Spleen (tissue), 11 donors: ENCODE data around the gene S100A8. TPM values are rescaled to one million over a fixed set of nuclear protein-coding genes. Genes with fewer than 3 reads are reported as not detected.
A peak's percentile ranks its signal among the peaks of the same experiment; 100 is the strongest.

Experiments
- DNase-seq: peaks from one replicate; pipeline ENCODE4 v3.0.0-alpha.2; 2020
- H3K27ac ChIP-seq, 8 donors: fragments of 200-600 bp; sonication (generic) in 7 of 8; 1 replicate in 4 of 8; 2 replicates in 4 of 8; pipeline versions ENCODE4 v1.5.0 to v1.8.0; 2016 to 2021; ENCODE audit warnings: inconsistent platforms in 4 of 8, mild to moderate bottlenecking in 4 of 8, moderate library complexity in 1 of 8
- H3K27me3 ChIP-seq, 7 donors: fragments of 200-600 bp; sonication (generic) in 6 of 7; replicated peaks in 1 of 7; 1 replicate in 4 of 7; 2 replicates in 3 of 7; pipeline versions ENCODE4 v1.5.0 to v1.8.0; 2016 to 2021; ENCODE audit warnings: inconsistent platforms in 3 of 7, mild to moderate bottlenecking in 1 of 7
- H3K36me3 ChIP-seq, 6 donors: fragments of 200-600 bp; sonication (generic) in 5 of 6; 1 replicate in 4 of 6; 2 replicates in 2 of 6; pipeline versions ENCODE4 v1.5.0 to v1.8.0; 2016 to 2021; ENCODE audit warnings: inconsistent platforms in 2 of 6
- H3K4me1 ChIP-seq, 6 donors: fragments of 200-600 bp; sonication (generic) in 5 of 6; 1 replicate in 3 of 6; 2 replicates in 3 of 6; pipeline versions ENCODE4 v1.5.0 to v1.8.0; 2016 to 2021; ENCODE audit warnings: inconsistent platforms in 3 of 6
- H3K4me3 ChIP-seq, 8 donors: fragments of 200-600 bp; sonication (generic) in 7 of 8; 1 replicate in 4 of 8; 2 replicates in 4 of 8; pipeline versions ENCODE4 v1.5.0 to v1.8.0; 2016 to 2021; ENCODE audit warnings: inconsistent platforms in 4 of 8, mild to moderate bottlenecking in 4 of 8, moderate library complexity in 2 of 8
- H3K9me3 ChIP-seq, 8 donors: fragments of 200-600 bp; sonication (generic) in 7 of 8; 1 replicate in 4 of 8; 2 replicates in 4 of 8; pipeline versions ENCODE4 v1.5.0 to v1.8.0; 2016 to 2021; ENCODE audit warnings: inconsistent platforms in 4 of 8
- CTCF ChIP-seq, 11 experiments: fragments of 200-600 bp in 7 of 11; fragments of 450-650 bp in 4 of 11; sonication (generic) in 4 of 11; IDR thresholded peaks in 8 of 11; conservative IDR thresholded peaks in 3 of 11; 1 replicate in 7 of 11; 2 replicates in 4 of 11; pipeline versions ENCODE4 v1.4.0 to v1.8.0; 2016 to 2021; ENCODE audit warnings: antibody characterized with exemption in 11 of 11, inconsistent platforms in 4 of 11, mild to moderate bottlenecking in 1 of 11
- POLR2A ChIP-seq, 3 donors: fragments of 450-650 bp; IDR thresholded peaks; one replicate each; pipeline ENCODE4 v1.5.1; 2017; ENCODE audit warnings: antibody characterized with exemption in 3 of 3, mild to moderate bottlenecking in 1 of 3
- POLR2AphosphoS5 ChIP-seq, 3 donors: sonication (generic); formaldehyde crosslinking; IDR thresholded peaks; one replicate each; pipeline ENCODE4 v1.5.1; 2017; ENCODE audit warnings: antibody characterized with exemption in 3 of 3
- WGBS, 5 donors: extraction: QIAGEN DNeasy Blood & Tissue Kit in 3 of 5; methylation state at CpG; one replicate each; pipeline versions ENCODE4 v1.1.5 to v1.1.7; 2013 to 2018; 5-methylcytosine and 5-hydroxymethylcytosine counted together
- intact Hi-C: fragments of 100-400 bp; cut with DNase I; formaldehyde crosslinking; loops from one replicate; pipeline ENCODE4 v1.15.0; 2023; ENCODE audit warnings: low total_unique reads
- polyA plus RNA-seq, 3 donors: library from polyadenylated mRNA; stranded (reverse); fragments of 200-250 nt; gene quantifications; one replicate each; pipeline ENCODE4 v1.2.1, GENCODE V29; 2013
- total RNA-seq, 7 donors: library from RNA; depleted of rRNA in 3 of 7; stranded (reverse); fragments of >200 nt in 3 of 7; fragmentation: NEBNext Ultra II Directional in 4 of 7; extraction: Animal tissue kit (Norgen Biotek cat#: 25700) in 4 of 7; gene quantifications; one replicate each; pipeline versions ENCODE4 v1.1.0 to v1.2.1, GENCODE V29; 2016 to 2021
- donor health status: healthy with polysubstance abuse.
- donor health status: DM: no; HTN: no; CAD: no; lungs with moderate emphysema.
- donor health status: DM: no; HTN: no; CAD: no.
- donor health status: Bipolar disorder and iron deficiency.
- donor health status: healthy.
- donor health status: DM: no; HTN: no; CAD: no.
- donor health status: DM: yes; HTN: yes; CAD: no.

S100A8 gene
- total and polyA plus RNA-seq, 10 donors = 756 to 7,676 (median 1,458) TPM

DNA sequence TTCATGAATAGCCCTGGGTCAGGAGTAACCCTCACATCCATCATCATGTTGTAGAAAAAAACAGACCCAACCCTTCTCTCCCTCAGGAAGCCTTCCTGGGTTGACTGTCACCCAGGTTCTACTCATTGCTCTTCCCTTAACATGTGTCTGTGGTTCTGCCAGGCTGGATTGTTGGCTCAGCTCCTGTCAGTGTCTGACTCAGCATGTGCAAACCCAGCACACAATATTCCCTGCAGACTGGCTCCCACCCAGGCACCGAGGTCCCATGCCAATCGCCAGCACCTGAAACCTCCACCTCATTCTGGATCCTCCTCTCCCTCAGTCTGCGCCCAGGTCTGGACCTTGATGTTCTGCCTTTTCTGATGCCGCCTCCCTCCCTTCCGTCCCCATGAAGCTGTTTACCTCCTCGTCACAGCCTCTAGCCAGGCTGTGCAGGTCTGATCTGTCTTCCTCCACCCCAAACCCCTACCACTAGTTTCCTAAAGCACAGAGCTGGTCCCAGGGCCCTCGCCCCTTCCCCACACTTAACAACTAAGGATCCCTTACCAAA lies 4.3 kb upstream of the S100A8 start:
- no peak overlapping the region for H3K4me3 ChIP-seq
- no peaks in the 10 kb centered on the region for H3K9me3 ChIP-seq
- 75 to 92% (median 80%) methylated on average over 7 of the region's 7 CpGs for WGBS, 5 donors
- no peak for TF ChIP-seq CTCF (IDR thresholded peaks at IDR 0.05 in 8 of 11, conservative IDR thresholded peaks at IDR 0.05 in 3 of 11)
- no peak for TF ChIP-seq POLR2A (IDR thresholded peaks at IDR 0.05)
- no peak for TF ChIP-seq POLR2AphosphoS5 (IDR thresholded peaks at IDR 0.05)
- intact Hi-C loops = no loop called here
- peaks cover 0 to 23% (median 0%) of the 10 kb centered on the region in 6 donors for H3K4me1 ChIP-seq
- H3K36me3 ChIP-seq = no peaks in the 10 kb centered on the region
- peaks cover 0 to 72% (median 0%) of the 10 kb centered on the region in 7 donors for H3K27me3 ChIP-seq
- H3K27ac ChIP-seq = peak overlapping the region in 3 of 8 donors; percentile 89 to 95 (median 91)
- no peak for DNase-seq

DNA sequence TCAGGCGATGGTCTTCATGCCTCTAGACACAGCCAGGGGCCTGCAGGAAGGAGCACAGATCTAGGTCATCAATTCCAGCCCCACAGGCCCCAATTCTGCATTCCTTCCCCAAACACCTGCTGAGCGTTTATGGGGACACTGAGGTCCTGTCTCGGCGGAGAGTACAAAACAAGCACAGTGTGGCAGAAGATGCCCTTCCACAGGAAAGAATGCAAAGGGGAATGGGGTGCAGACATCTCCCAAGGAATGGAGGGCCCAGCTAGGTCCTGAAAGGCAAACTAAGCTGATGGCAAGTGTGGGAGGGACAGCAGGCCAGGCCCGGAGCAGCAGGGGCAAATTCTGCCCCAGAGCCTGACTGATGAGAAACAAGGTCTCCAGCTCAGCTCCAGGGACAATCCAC lies 3.5 kb upstream of the S100A8 start:
- Histone ChIP-seq H3K27me3 (peaks cover 0 to 75% (median 0%) of the 10 kb centered on the region in 7 donors), H3K36me3 (no peaks in the 10 kb centered on the region), H3K4me3 (peak overlapping the region in 1 of 8 donors; percentile 65), H3K4me1 (peaks cover 0 to 23% (median 0%) of the 10 kb centered on the region in 6 donors), H3K27ac (peak overlapping the region in 6 of 8 donors; percentile 75 to 95 (median 88)), H3K9me3 (no peaks in the 10 kb centered on the region)
- TF ChIP-seq CTCF (IDR thresholded peaks at IDR 0.05 in 8 of 11, conservative IDR thresholded peaks at IDR 0.05 in 3 of 11) (no peak), POLR2AphosphoS5 (IDR thresholded peaks at IDR 0.05) (no peak), POLR2A (IDR thresholded peaks at IDR 0.05) (no peak)
- intact Hi-C loops = no loop called here
- no peak for DNase-seq
- WGBS, 5 donors = 72 to 88% (median 75%) methylated on average over 5 of the region's 5 CpGs

- Histone ChIP-seq H3K9me3 (no peaks in the 10 kb centered on the region), H3K4me3 (peak overlapping the region in 1 of 8 donors; percentile 65), H3K4me1 (peaks cover 0 to 23% (median 0%) of the 10 kb centered on the region in 6 donors), H3K27ac (peak overlapping the region in 6 of 8 donors; percentile 75 to 95 (median 88)), H3K36me3 (no peaks in the 10 kb centered on the region), H3K27me3 (peaks cover 0 to 75% (median 0%) of the 10 kb centered on the region in 7 donors)
- 62 to 80% (median 71%) methylated on average over 6 of the region's 6 CpGs for WGBS, 5 donors
- peak in 6 of 11 experiments; percentile 21 to 69 (median 53) for TF ChIP-seq CTCF (IDR thresholded peaks at IDR 0.05 in 8 of 11, conservative IDR thresholded peaks at IDR 0.05 in 3 of 11)
- TF ChIP-seq POLR2AphosphoS5 (IDR thresholded peaks at IDR 0.05) = peak; percentile 55 to 82 (median 58)
- TF ChIP-seq POLR2A (IDR thresholded peaks at IDR 0.05) = no peak
- DNase-seq = peak; percentile 87
- intact Hi-C loops = no loop called here
Observed at GRCh38 chr1:153393926-153394325, 3.1 kb upstream of the S100A8 start.

DNA sequence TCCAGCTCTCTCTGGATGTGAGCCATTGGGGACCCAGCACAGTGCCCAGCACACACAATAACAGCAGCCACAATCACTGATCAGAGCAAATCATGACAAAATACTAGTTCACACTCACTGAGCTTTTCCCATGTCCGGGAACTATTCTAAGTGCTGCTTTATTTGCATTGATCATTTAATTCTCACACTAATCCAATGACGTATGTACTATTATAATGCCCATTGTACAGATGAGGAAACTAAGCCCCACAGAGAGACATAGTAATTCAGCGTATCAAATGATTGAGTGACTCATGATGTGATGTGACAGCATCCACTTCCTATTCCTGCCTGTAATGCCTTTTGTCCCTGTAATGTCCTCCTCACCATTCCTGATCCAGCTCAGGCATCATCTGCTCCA lies 1.9 kb upstream of the S100A8 start:
- Histone ChIP-seq H3K4me3 (peak overlapping the region in 1 of 8 donors; percentile 65), H3K9me3 (no peaks in the 10 kb centered on the region), H3K27ac (peak overlapping the region in 7 of 8 donors; percentile 20 to 95 (median 86)), H3K27me3 (peaks cover 0 to 64% (median 0%) of the 10 kb centered on the region in 7 donors), H3K36me3 (no peaks in the 10 kb centered on the region), H3K4me1 (peaks cover 0 to 22% (median 0%) of the 10 kb centered on the region in 6 donors)
- intact Hi-C loops = no loop called here
- TF ChIP-seq POLR2AphosphoS5 (IDR thresholded peaks at IDR 0.05) (no peak), POLR2A (IDR thresholded peaks at IDR 0.05) (no peak), CTCF (IDR thresholded peaks at IDR 0.05 in 8 of 11, conservative IDR thresholded peaks at IDR 0.05 in 3 of 11) (no peak)
- DNase-seq = no peak
- WGBS, 5 donors = 67 to 92% (median 81%) methylated on average over 3 of the region's 3 CpGs
